Upper lobe of left lung (tissue), 4 donors: Measurements from ENCODE around the gene DDX6.

ENCODE experiments used
- EP300 ChIP-seq, 4 donors: sonication (generic); formaldehyde crosslinking; IDR thresholded peaks; one replicate each; pipeline ENCODE4 v1.5.1; 2017; ENCODE audit warnings: antibody characterized with exemption in 4 of 4, control low read depth in 2 of 4
- POLR2A ChIP-seq, 4 donors: fragments of 450-650 bp; IDR thresholded peaks; one replicate each; pipeline ENCODE4 v1.5.1; 2016 to 2017; ENCODE audit warnings: antibody characterized with exemption in 4 of 4, mild to moderate bottlenecking in 2 of 4
- TF ChIP-seq, protein P1 (sequence below), 6 experiments: fragments of 450-650 bp in 4 of 6; fragments of 200-600 bp in 2 of 6; sonication (generic) in 2 of 6; IDR thresholded peaks; one replicate each; pipeline ENCODE4 v1.5.1; 2016 to 2019; ENCODE audit warnings: antibody characterized with exemption in 6 of 6

DNA sequence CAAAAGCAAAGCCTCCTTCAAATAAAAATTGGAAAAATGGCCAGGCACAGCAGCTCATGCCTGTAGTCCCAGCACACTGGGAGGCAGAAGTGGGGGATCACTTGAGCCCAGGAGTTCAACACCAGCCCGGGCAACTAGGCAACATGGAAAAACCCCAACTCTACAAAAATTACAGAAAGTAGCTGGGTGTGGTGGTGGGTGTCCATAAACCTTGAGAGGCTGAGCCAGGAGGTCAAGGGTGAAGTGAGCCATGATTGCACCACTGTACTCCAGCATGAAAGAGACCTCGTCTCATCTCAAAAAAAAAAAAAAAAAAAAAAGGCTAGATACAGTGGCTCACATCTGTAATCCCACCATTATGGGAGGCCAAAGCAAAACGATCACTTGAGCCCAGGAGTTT is 22.3 kb downstream of the DDX6 start:
- TF ChIP-seq POLR2A (IDR thresholded peaks at IDR 0.05): no peak
- TF ChIP-seq, protein P1, sequence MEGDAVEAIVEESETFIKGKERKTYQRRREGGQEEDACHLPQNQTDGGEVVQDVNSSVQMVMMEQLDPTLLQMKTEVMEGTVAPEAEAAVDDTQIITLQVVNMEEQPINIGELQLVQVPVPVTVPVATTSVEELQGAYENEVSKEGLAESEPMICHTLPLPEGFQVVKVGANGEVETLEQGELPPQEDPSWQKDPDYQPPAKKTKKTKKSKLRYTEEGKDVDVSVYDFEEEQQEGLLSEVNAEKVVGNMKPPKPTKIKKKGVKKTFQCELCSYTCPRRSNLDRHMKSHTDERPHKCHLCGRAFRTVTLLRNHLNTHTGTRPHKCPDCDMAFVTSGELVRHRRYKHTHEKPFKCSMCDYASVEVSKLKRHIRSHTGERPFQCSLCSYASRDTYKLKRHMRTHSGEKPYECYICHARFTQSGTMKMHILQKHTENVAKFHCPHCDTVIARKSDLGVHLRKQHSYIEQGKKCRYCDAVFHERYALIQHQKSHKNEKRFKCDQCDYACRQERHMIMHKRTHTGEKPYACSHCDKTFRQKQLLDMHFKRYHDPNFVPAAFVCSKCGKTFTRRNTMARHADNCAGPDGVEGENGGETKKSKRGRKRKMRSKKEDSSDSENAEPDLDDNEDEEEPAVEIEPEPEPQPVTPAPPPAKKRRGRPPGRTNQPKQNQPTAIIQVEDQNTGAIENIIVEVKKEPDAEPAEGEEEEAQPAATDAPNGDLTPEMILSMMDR (IDR thresholded peaks at IDR 0.05): no peak
- TF ChIP-seq EP300 (IDR thresholded peaks at IDR 0.05): no peak
